ENCODE results near the gene ZSWIM6. TPM values are rescaled to one million over a fixed set of nuclear protein-coding genes. Genes with fewer than 3 reads are reported as not detected.

Gene ZSWIM6
- total and polyA plus RNA-seq, 12 donors, result 2.1 to 10.3 (median 6.7) TPM

DNA sequence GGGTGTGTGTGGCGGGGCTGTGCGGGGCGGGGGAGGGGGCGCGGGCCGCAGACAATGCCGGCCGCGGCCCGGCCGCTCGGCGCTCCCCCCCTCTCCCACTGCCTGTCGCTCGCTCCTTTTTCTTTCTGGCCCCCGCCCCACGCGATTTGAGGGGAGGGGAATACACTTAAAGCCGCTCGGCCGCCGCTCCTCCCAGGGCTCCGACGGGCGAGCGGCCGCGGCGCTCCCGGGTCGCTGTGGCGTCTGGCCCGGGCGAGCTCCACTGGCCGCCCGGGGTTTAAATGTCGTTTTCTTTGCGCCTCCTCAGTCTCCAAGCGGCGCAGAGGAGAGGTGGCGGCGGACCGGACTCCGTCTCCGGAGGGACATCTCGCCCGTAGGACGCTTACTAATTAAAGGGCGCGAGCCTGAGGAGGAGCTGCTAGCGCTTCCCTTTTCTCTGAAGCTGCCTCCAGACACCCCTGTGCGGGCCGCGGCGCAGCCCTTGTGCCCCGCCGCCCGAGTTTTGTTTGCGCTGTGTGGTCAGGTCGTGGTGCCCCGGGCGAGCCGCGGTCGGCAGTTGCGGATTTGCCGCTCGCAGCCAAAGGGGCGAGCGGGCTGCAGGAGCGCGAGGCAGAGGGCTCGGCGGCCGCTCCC is 1.4 kb downstream of the ZSWIM6 start:
- Histone ChIP-seq H3K27me3 (peaks cover 0 to 3% (median 0%) of the 10 kb centered on the region in 7 donors), H3K9me3 (peaks cover 0 to 3% (median 0%) of the 10 kb centered on the region in 11 donors), H3K4me3 (peak overlapping the region; percentile 80 to 99 (median 90)), H3K36me3 (no peaks in the 10 kb centered on the region), H3K27ac (peak overlapping the region; percentile 65 to 93 (median 84)), H3K4me1 (peaks cover 5 to 42% (median 31%) of the 10 kb centered on the region in 9 donors)
- DNase-seq (peak; percentile 27 to 55), ATAC-seq (peak in 1 of 8 donors; percentile 0)
- 1% methylated on average over 66 to 73 of the region's 75 CpGs for WGBS, 2 donors
- TF ChIP-seq, protein P1, sequence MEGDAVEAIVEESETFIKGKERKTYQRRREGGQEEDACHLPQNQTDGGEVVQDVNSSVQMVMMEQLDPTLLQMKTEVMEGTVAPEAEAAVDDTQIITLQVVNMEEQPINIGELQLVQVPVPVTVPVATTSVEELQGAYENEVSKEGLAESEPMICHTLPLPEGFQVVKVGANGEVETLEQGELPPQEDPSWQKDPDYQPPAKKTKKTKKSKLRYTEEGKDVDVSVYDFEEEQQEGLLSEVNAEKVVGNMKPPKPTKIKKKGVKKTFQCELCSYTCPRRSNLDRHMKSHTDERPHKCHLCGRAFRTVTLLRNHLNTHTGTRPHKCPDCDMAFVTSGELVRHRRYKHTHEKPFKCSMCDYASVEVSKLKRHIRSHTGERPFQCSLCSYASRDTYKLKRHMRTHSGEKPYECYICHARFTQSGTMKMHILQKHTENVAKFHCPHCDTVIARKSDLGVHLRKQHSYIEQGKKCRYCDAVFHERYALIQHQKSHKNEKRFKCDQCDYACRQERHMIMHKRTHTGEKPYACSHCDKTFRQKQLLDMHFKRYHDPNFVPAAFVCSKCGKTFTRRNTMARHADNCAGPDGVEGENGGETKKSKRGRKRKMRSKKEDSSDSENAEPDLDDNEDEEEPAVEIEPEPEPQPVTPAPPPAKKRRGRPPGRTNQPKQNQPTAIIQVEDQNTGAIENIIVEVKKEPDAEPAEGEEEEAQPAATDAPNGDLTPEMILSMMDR (IDR thresholded peaks at IDR 0.05), result peak in 1 of 9 donors; percentile 2
- intact Hi-C loops (cut with DNase I), result loop anchor here in 9 of 10 donors (2.0 to 10.0 kb wide), 16 partner anchors 56 to 389 kb away; partner anchors contain the start of genes SMIM15 (in 7 of the 9), ERCC8 (in 1 of the 9) and NDUFAF2 (in 1 of the 9)

DNA sequence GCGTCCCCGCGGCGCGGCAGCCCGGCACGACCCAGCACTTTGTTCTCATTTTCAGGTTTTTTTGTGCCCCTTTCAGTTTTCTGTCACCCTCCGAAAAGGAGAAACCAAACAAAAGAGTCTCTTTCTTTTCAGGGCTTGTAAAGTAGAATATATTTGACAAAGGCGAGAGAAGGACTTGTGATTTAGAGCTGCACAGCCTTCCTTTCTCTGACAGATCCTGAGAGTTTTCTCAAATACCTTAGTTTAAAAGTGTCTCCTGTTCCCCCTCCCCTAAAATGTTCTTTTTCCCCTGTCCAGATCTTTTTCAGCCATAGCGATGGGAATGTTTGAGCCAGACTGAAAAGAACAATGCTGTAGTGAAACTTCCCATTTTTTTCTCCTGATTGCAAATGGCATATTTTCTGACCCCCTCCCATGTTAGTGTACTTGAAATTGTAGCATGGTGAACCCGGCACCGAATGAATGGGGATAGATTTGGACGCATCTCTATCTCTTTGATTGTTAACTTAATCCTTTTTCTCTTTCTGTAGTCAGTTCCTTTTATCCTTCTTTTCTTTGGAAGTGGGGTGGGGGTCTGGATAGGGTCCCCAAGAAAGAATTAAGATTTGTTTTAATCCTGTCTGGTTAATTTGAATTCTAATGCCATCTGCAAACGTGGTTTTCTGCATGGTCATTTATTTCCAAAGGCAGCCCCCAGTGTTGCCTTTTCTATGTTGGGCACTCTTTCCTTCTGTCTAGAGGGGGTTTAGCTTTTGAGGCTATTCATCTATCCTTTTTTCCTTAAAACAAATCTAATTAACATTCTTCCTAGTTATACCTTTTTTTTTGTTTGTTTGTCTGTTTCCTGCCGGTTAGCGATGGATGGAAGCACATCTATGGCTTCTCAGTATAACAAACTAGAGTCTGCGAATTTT is 2.2 kb downstream of the ZSWIM6 start:
- DNase-seq, result no peak
- ATAC-seq, result no peak
- intact Hi-C loops (cut with DNase I), result loop anchor here in 9 of 10 donors (2.0 to 10.0 kb wide), 16 partner anchors 57 to 389 kb away; partner anchors contain the start of genes SMIM15 (in 7 of the 9), ERCC8 (in 1 of the 9) and NDUFAF2 (in 1 of the 9)
- WGBS, 2 donors, result 18 to 21% methylated on average over 17 of the region's 17 CpGs
- Histone ChIP-seq H3K9me3 (peaks cover 0 to 3% (median 0%) of the 10 kb centered on the region in 11 donors), H3K27me3 (peaks cover 0 to under 1% (median 0%) of the 10 kb centered on the region in 7 donors), H3K36me3 (no peaks in the 10 kb centered on the region), H3K4me1 (peaks cover 5 to 40% (median 30%) of the 10 kb centered on the region in 9 donors), H3K4me3 (peak overlapping the region; percentile 80 to 99 (median 90)), H3K27ac (peak overlapping the region in 9 of 10 donors; percentile 74 to 93 (median 86))
- TF ChIP-seq, protein P1 (IDR thresholded peaks at IDR 0.05), result no peak

DNA sequence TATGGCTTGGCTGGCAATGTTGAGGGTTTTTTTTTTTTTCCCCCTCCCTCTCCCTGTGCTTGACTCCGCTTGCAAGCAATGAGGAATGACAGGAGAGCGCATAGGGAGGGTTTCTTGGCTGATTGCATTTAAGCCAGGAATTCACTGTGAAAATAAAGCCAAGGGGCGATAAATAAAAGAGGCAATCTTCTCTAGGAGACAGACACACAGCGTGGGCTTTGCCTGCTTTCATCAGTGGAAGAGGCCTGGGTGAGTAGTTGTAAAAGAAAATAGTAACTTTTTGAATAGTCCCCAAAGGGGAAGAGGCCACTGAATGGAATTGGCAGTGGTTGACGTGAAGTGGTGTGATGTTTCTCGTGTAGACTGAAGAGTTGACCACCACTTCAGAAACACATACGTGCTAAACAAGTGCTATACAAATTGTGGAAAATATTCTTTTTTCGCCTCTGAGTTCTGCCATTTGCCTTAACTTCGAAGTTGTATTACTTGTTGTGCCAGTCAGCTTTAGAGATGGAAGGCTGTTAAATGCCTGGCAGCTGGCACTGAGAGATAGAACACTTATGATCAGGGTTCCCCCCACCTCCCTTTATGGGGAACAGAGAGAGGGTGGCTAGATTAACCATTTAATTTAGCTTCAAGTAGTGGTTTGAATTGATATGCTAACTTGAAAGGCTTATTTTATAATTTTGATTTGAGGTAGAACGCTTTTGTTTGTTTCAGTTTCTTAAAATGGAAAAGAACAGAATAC is 3.0 kb downstream of the ZSWIM6 start:
- H3K4me3 ChIP-seq, result peak overlapping the region in 7 of 10 donors; percentile 80 to 99 (median 84)
- no peak for ATAC-seq
- TF ChIP-seq, protein P1 (IDR thresholded peaks at IDR 0.05), result no peak
- WGBS, 2 donors, result 51 to 52% methylated on average over 10 of the region's 10 CpGs
- intact Hi-C loops (cut with DNase I), result loop anchor here in 9 of 10 donors (5.0 to 10.0 kb wide), 14 partner anchors 58 to 390 kb away; partner anchors contain the start of genes SMIM15 (in 7 of the 9), ERCC8 (in 1 of the 9) and NDUFAF2 (in 1 of the 9)
- no peaks in the 10 kb centered on the region for H3K36me3 ChIP-seq
- H3K27me3 ChIP-seq, result no peaks in the 10 kb centered on the region
- DNase-seq, result no peak
- peaks cover 0 to 3% (median 0%) of the 10 kb centered on the region in 11 donors for H3K9me3 ChIP-seq
- H3K27ac ChIP-seq, result no peak overlapping the region
- peaks cover 5 to 40% (median 24%) of the 10 kb centered on the region in 9 donors for H3K4me1 ChIP-seq

All from heart right ventricle (tissue), 16 donors.